ENCODE measurements around the gene CORO2A.
"Not testable (repeated sequence)": the region's sequence is repeated elsewhere in the genome, so short reads cannot be mapped to it uniquely, and the experiment has no call there.

Gene CORO2A

GRCh38 chr9:98084396-98084795, 108.0 kb downstream of the CORO2A start:
- DNase-seq (ENCODE audit: low read depth in 2 of 2): no peak

GRCh38 chr9:98083566-98084183, 108.8 kb downstream of the CORO2A start:
- DNase-seq (ENCODE audit: low read depth in 2 of 2): no peak

GRCh38 chr9:98083061-98083501, 109.4 kb downstream of the CORO2A start:
- no peak for DNase-seq (ENCODE audit: low read depth in 2 of 2)

GRCh38 chr9:98081477-98082219, 110.8 kb downstream of the CORO2A start:
- DNase-seq (ENCODE audit: low read depth in 2 of 2): no peak

- no peak for DNase-seq (ENCODE audit: low read depth in 2 of 2)
Observed at GRCh38 chr9:98080780-98081179, 111.7 kb downstream of the CORO2A start.

GRCh38 chr9:98080326-98080725, 112.1 kb downstream of the CORO2A start:
- no peak for DNase-seq (ENCODE audit: low read depth in 2 of 2)

GRCh38 chr9:98078895-98079294, 113.5 kb downstream of the CORO2A start:
- no peak for DNase-seq (ENCODE audit: low read depth in 2 of 2)

GRCh38 chr9:98076514-98076890, 115.9 kb downstream of the CORO2A start:
- DNase-seq (ENCODE audit: low read depth in 2 of 2): not testable (repeated sequence)

GRCh38 chr9:98075332-98075805, 117.1 kb downstream of the CORO2A start:
- DNase-seq (ENCODE audit: low read depth in 2 of 2): no peak

GRCh38 chr9:98074115-98074990, 118.1 kb downstream of the CORO2A start:
- DNase-seq (ENCODE audit: low read depth in 2 of 2): peak; percentile 44 to 59

- DNase-seq (ENCODE audit: low read depth in 2 of 2): no peak
Observed at GRCh38 chr9:98071737-98072136, 120.7 kb downstream of the CORO2A start.

Data from stimulated activated CD4-positive, alpha-beta T cell treated with anti-CD3 and anti-CD28 coated beads, Interleukin-12 subunit alpha, Interleukin-12 subunit beta, amount 100 ng/mL, for 24 hours (primary cell).